Heart left ventricle (tissue), 16 donors: ENCODE results near the gene PANK4. TPM values are rescaled to one million over a fixed set of nuclear protein-coding genes. Genes with fewer than 3 reads are reported as not detected.

ENCODE experiments used
- ATAC-seq, 4 donors: fragments of 200-7000 bp; cut with Tn5 transposase; one replicate each; pipeline ENCODE4 v1.9.1; 2020 to 2022; ENCODE audit warnings: moderate library complexity in 4 of 4, mild to moderate bottlenecking in 3 of 4, moderate number of reproducible peaks in 1 of 4
- DNase-seq, 5 donors: peaks; one replicate each; pipeline ENCODE4 v3.0.0-alpha.2; 2020
- H3K27ac ChIP-seq, 12 donors: fragments of 200-600 bp; sonication (generic) in 4 of 12; one replicate each; pipeline versions ENCODE4 v1.5.0 to v1.8.0; 2016 to 2022; ENCODE audit warnings: mild to moderate bottlenecking in 2 of 12
- H3K27me3 ChIP-seq, 9 donors: fragments of 200-600 bp; sonication (generic) in 2 of 9; one replicate each; pipeline versions ENCODE4 v1.5.1 to v1.8.0; 2016 to 2022; ENCODE audit warnings: mild to moderate bottlenecking in 3 of 9
- H3K36me3 ChIP-seq, 9 donors: fragments of 200-600 bp; sonication (generic) in 2 of 9; one replicate each; pipeline versions ENCODE4 v1.5.0 to v1.8.0; 2018 to 2022; ENCODE audit warnings: mild to moderate bottlenecking in 2 of 9
- H3K4me1 ChIP-seq, 12 donors: fragments of 200-600 bp; sonication (generic) in 4 of 12; one replicate each; pipeline versions ENCODE4 v1.5.0 to v1.8.0; 2016 to 2022; ENCODE audit warnings: mild to moderate bottlenecking in 3 of 12
- H3K4me3 ChIP-seq, 12 donors: fragments of 200-600 bp; sonication (generic) in 4 of 12; one replicate each; pipeline versions ENCODE4 v1.5.0 to v1.8.0; 2017 to 2022; ENCODE audit warnings: mild to moderate bottlenecking in 9 of 12, moderate library complexity in 4 of 12
- H3K9me3 ChIP-seq, 12 donors: fragments of 200-600 bp; sonication (generic) in 4 of 12; one replicate each; pipeline versions ENCODE4 v1.5.0 to v1.8.0; 2016 to 2022; ENCODE audit warnings: mild to moderate bottlenecking in 1 of 12
- CTCF ChIP-seq, 12 donors: fragments of 200-600 bp; sonication (generic) in 4 of 12; IDR thresholded peaks; one replicate each; pipeline versions ENCODE4 v1.5.0 to v1.8.0; 2018 to 2022; ENCODE audit warnings: antibody characterized with exemption in 12 of 12, mild to moderate bottlenecking in 5 of 12
- POLR2A ChIP-seq, 2 donors: fragments of 450-650 bp; IDR thresholded peaks; one replicate each; pipeline ENCODE4 v1.6.1; 2017; ENCODE audit warnings: antibody characterized with exemption in 2 of 2, mild to moderate bottlenecking in 2 of 2, moderate library complexity in 2 of 2
- WGBS, 4 donors: extraction: QIAGEN DNeasy Blood & Tissue Kit in 2 of 4; methylation state at CpG; one replicate each; pipeline versions ENCODE4 v1.1.5 to v1.1.7; 2013 to 2018; 5-methylcytosine and 5-hydroxymethylcytosine counted together
- intact Hi-C, 10 donors: fragments of 100-400 bp; cut with DNase I; formaldehyde crosslinking; loops; one replicate each; pipeline versions ENCODE4 v1.11.1 to v1.14.2; 2022
- polyA plus RNA-seq, 2 donors: library from polyadenylated mRNA; stranded (reverse); fragments of 200-250 nt; gene quantifications; one replicate each; pipeline ENCODE4 v1.2.3, GENCODE V29; 2013
- total RNA-seq, 9 donors: library from RNA; depleted of rRNA in 2 of 9; stranded (reverse); fragments of >200 nt in 2 of 9; fragmentation: NEBNext Ultra II Directional in 3 of 9; extraction: Animal tissue kit (Norgen Biotek cat#: 25700) in 3 of 9; gene quantifications; one replicate each; pipeline versions ENCODE4 v1.1.0 to v1.2.4, GENCODE V29; 2016 to 2023
- donor health status: ischemic (EF 13 %, LVEDD 7.1; RV severe dilation, severe dysfunction).
- donor health status: healthy with polysubstance abuse.
- donor health status: DM: no; HTN: yes; CAD: no.
- donor health status: DM: no; HTN: no; CAD: no.
- donor health status: ischemic (EF 25% LVEDD 6.9; RV normal size, moderate dysfunction).
- donor health status: ischemic (EF 25% LVEDD 5.7; RV mildly dilated, moderate dysfunction).
- donor health status: healthy.
- donor health status: DM: yes; HTN: yes; CAD: no.
- donor health status: ischemic (EF 35%, LVEDD 5.7; RV mildly dilated, moderate dysfunction).
- donor health status: nonischemic (EF 11% LVEDD 7.7; RV severe dilation, severe dysfunction).
- donor health status: DM: yes; HTN: yes; CAD: no.
- donor health status: PGD.
- donor health status: ischemic (EF 29% LVEDD 5.4; RV normal size, mild dysfunction).
- donor health status: nonischemic (EF 23%, LVEDD 6.1; RV moderate dilation, normal function).

The PANK4 gene
- total and polyA plus RNA-seq, 11 donors: 27.2 to 43.0 (median 34.4) TPM

- Histone ChIP-seq H3K27me3 (no peaks in the 10 kb centered on the region), H3K36me3 (peaks cover 7 to 100% (median 96%) of the 10 kb centered on the region in 9 donors), H3K4me3 (no peak overlapping the region), H3K9me3 (no peaks in the 10 kb centered on the region), H3K27ac (no peak overlapping the region), H3K4me1 (no peaks in the 10 kb centered on the region)
- ATAC-seq (no peak), DNase-seq (no peak)
- intact Hi-C loops: no loop called here
- WGBS, 4 donors: 92 to 93% (median 92%) methylated on average over 39 to 45 of the region's 45 CpGs
- no peak for TF ChIP-seq CTCF (IDR thresholded peaks at IDR 0.05)
- TF ChIP-seq POLR2A (IDR thresholded peaks at IDR 0.05): no peak
Measured at GRCh38 chr1:2514863-2515762, 11.3 kb downstream of the PANK4 start.

GRCh38 chr1:2513939-2514652 is 12.3 kb downstream of the PANK4 start:
- WGBS, 4 donors: 93 to 94% (median 94%) methylated on average over 18 to 43 of the region's 43 CpGs
- peaks cover 7 to 100% (median 96%) of the 10 kb centered on the region in 9 donors for H3K36me3 ChIP-seq
- no peaks in the 10 kb centered on the region for H3K27me3 ChIP-seq
- DNase-seq: no peak
- no peak overlapping the region for H3K4me3 ChIP-seq
- no peak for TF ChIP-seq CTCF (IDR thresholded peaks at IDR 0.05)
- no peak for TF ChIP-seq POLR2A (IDR thresholded peaks at IDR 0.05)
- no peak for ATAC-seq
- H3K4me1 ChIP-seq: no peaks in the 10 kb centered on the region
- H3K9me3 ChIP-seq: no peaks in the 10 kb centered on the region
- intact Hi-C loops: no loop called here
- no peak overlapping the region for H3K27ac ChIP-seq

DNA sequence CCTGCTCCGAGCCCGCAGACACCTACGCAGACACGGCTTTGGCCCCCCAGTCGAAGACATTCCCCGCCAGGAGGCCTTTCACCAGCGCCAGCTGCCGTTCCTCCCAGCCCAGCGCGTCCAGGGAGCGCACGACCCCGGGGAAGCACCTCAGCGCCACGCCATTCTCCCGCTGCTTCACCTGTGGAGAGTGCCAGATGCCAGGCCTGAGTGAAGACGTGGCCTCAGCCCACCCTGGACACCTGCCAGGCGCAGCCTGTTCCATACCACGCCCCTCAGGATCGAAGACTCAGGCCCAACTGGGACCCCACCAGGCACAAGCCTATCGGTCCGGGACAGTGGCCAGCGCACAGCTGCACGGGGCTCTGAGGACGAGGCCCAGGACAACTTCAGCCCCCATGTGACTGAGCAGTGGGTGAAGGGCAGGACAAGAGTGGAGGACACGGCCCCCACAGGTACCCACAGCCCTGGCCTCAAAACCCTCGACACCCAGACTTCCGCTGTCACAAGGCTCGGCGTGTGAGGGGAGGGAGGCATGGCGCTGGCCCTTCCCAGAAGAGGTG is 13.5 kb downstream of the PANK4 start:
- Histone ChIP-seq H3K36me3 (peaks cover 5 to 100% (median 96%) of the 10 kb centered on the region in 9 donors), H3K27me3 (no peaks in the 10 kb centered on the region), H3K4me3 (no peak overlapping the region), H3K4me1 (no peaks in the 10 kb centered on the region), H3K27ac (no peak overlapping the region), H3K9me3 (no peaks in the 10 kb centered on the region)
- DNase-seq: no peak
- intact Hi-C loops: no loop called here
- WGBS, 4 donors: 89 to 93% (median 90%) methylated on average over 15 to 31 of the region's 31 CpGs
- no peak for ATAC-seq
- TF ChIP-seq CTCF (IDR thresholded peaks at IDR 0.05) (no peak), POLR2A (IDR thresholded peaks at IDR 0.05) (no peak)
